WTC11 (cell line): ENCODE results near the gene TMEM117. TPM values are rescaled to one million over a fixed set of nuclear protein-coding genes. Genes with fewer than 3 reads are reported as not detected.
A peak's percentile ranks its signal among the peaks of the same experiment; 100 is the strongest.

Source experiments
- ATAC-seq: fragments of 200-7000 bp; cut with Tn5 transposase; 2 replicates; pipeline ENCODE4 v1.10.0; 2021; ENCODE audit warnings: mild to moderate bottlenecking, moderate library complexity
- CTCF ChIA-PET: fragments of 300-600 bp; sonication (Branson Sonifier 250); formaldehyde crosslinking; loops from one replicate; lab custom pipeline; 2021; ENCODE audit warnings: antibody characterized with exemption; lab: Charles Lee
- POLR2A ChIA-PET: fragments of 350-600 bp; sonication (Branson Sonifier 250); formaldehyde crosslinking; loops from one replicate; lab custom pipeline; 2021; ENCODE audit warnings: antibody characterized with exemption; lab: Charles Lee
- DNase-seq: peaks from one replicate; pipeline ENCODE4 v3.0.0; 2021; ENCODE audit warnings: low spot score
- H3K27ac Mint-ChIP-seq: 2 replicates; pipeline ENCODE4 v1.8.0; 2021; ENCODE audit warnings: mixed read lengths
- H3K27me3 Mint-ChIP-seq: 2 replicates; pipeline ENCODE4 v1.8.0; 2021; ENCODE audit warnings: low read depth, mild to moderate bottlenecking, moderate library complexity, mixed read lengths
- H3K36me3 Mint-ChIP-seq: 2 replicates; pipeline ENCODE4 v1.8.0; 2021; ENCODE audit warnings: mixed read lengths
- H3K4me1 Mint-ChIP-seq: 2 replicates; pipeline ENCODE4 v1.8.0; 2022; ENCODE audit warnings: mixed read lengths
- H3K4me3 Mint-ChIP-seq: 2 replicates; pipeline ENCODE4 v1.8.0; 2021; ENCODE audit warnings: mild to moderate bottlenecking, moderate library complexity, mixed read lengths
- H3K9me3 Mint-ChIP-seq: 2 replicates; pipeline ENCODE4 v1.8.0; 2021; ENCODE audit warnings: mixed read lengths
- AR ChIP-seq: fragments of 250-450 bp; sonication (Bioruptor Pico); IDR thresholded peaks from 2 replicates; pipeline ENCODE4 v1.9.0; 2021; ENCODE audit warnings: mild to moderate bottlenecking
- CREM ChIP-seq: sonication (generic); formaldehyde crosslinking; IDR thresholded peaks from 2 replicates; pipeline ENCODE4 v1.8.1; 2022; ENCODE audit warnings: mild to moderate bottlenecking, missing genetic modification reagents, moderate library complexity
- CTCF ChIP-seq: fragments of 200-600 bp; IDR thresholded peaks from 2 replicates; pipeline ENCODE4 v1.8.0; 2022; ENCODE audit warnings: antibody characterized with exemption
- HMGA2 ChIP-seq: fragments of 250-450 bp; sonication (Bioruptor Pico); IDR thresholded peaks from 2 replicates; pipeline ENCODE4 v1.4.0; 2021; ENCODE audit warnings: mild to moderate bottlenecking, moderate library complexity
- HMGXB4 ChIP-seq: sonication (generic); formaldehyde crosslinking; IDR thresholded peaks from 2 replicates; pipeline ENCODE4 v1.8.1; 2023; ENCODE audit warnings: mild to moderate bottlenecking, moderate library complexity, missing genetic modification reagents
- MAX ChIP-seq: sonication (generic); formaldehyde crosslinking; IDR thresholded peaks from 2 replicates; pipeline ENCODE4 v1.8.0; 2022; ENCODE audit warnings: mild to moderate bottlenecking, missing genetic modification reagents
- NFYB ChIP-seq: sonication (generic); formaldehyde crosslinking; conservative IDR thresholded peaks from 2 replicates; pipeline ENCODE4 v1.8.0; 2022; ENCODE audit warnings: low read depth, missing genetic modification reagents
- RELA ChIP-seq: sonication (generic); formaldehyde crosslinking; IDR thresholded peaks from 2 replicates; pipeline ENCODE4 v1.8.1; 2022; ENCODE audit warnings: missing genetic modification reagents, mild to moderate bottlenecking, borderline replicate concordance
- SOX15 ChIP-seq: fragments of 250-450 bp; sonication (Bioruptor Pico); IDR thresholded peaks from 2 replicates; pipeline ENCODE4 v1.9.0; 2021; ENCODE audit warnings: mild to moderate bottlenecking
- USF1 ChIP-seq: sonication (generic); formaldehyde crosslinking; IDR thresholded peaks from 2 replicates; pipeline ENCODE4 v1.8.0; 2022; ENCODE audit warnings: mild to moderate bottlenecking, missing genetic modification reagents
- ZBTB43 ChIP-seq: sonication (generic); formaldehyde crosslinking; IDR thresholded peaks from 2 replicates; pipeline ENCODE4 v1.8.1; 2023; ENCODE audit warnings: mild to moderate bottlenecking, missing genetic modification reagents
- ZNF121 ChIP-seq: sonication (generic); formaldehyde crosslinking; IDR thresholded peaks from 2 replicates; pipeline ENCODE4 v1.8.0; 2023; ENCODE audit warnings: missing genetic modification reagents
- ZNF138 ChIP-seq: sonication (generic); formaldehyde crosslinking; conservative IDR thresholded peaks from 2 replicates; pipeline ENCODE4 v1.8.1; 2022; ENCODE audit warnings: mild to moderate bottlenecking, moderate library complexity, missing genetic modification reagents
- ZNF671 ChIP-seq: fragments of 250-450 bp; sonication (Bioruptor Pico); IDR thresholded peaks from 2 replicates; pipeline ENCODE4 v1.8.0; 2021; ENCODE audit warnings: mild to moderate bottlenecking
- total RNA-seq: library from RNA; stranded (reverse); gene quantifications from 3 replicates; pipeline ENCODE4 v1.2.3, GENCODE V29; 2021

The TMEM117 gene
- total RNA-seq, 1 experiment from 2014 or later = 1.5 TPM

GRCh38 chr12:44000309-44000952, 164.6 kb downstream of the TMEM117 start:
- peaks cover 7% of the 10 kb centered on the region for H3K9me3 Mint-ChIP-seq
- TF ChIP-seq ZNF671 (CRISPR knock-in tag) (no peak), ZBTB43 (no peak), ZNF138 (no peak), ZNF121 (CRISPR knock-in tag) (0 out of 2 replicates have a peak, but pooled peaks have one; percentile 3), CTCF (peak; percentile 79), USF1 (CRISPR knock-in tag) (no peak)
- peak; percentile 67 for DNase-seq
- H3K27me3 Mint-ChIP-seq = no peaks in the 10 kb centered on the region
- H3K4me3 Mint-ChIP-seq = no peak overlapping the region
- no peak overlapping the region for H3K27ac Mint-ChIP-seq
- no peaks in the 10 kb centered on the region for H3K36me3 Mint-ChIP-seq
- CTCF ChIA-PET = interaction anchor here (0.5 to 2.4 kb wide), 18 partner anchors 11 to 1060 kb away, joined by 3 to 15 read pairs (median 3); no protein-coding TSS in a partner anchor
- ATAC-seq = peak; percentile 100
- POLR2A ChIA-PET = no interaction called here
- H3K4me1 Mint-ChIP-seq = peaks cover 5% of the 10 kb centered on the region

- POLR2A ChIA-PET = no interaction called here
- DNase-seq (no peak), ATAC-seq (no peak)
- CTCF ChIA-PET = no interaction called here
- TF ChIP-seq SOX15 (CRISPR knock-in tag) = no peak
- TF ChIP-seq HMGXB4 = no peak
- no peak for TF ChIP-seq NFYB (CRISPR knock-in tag)
- no peak for TF ChIP-seq HMGA2 (CRISPR knock-in tag)
- no peak for TF ChIP-seq RELA (CRISPR knock-in tag)
- TF ChIP-seq MAX (CRISPR knock-in tag) = no peak
- TF ChIP-seq AR = no peak
- no peak for TF ChIP-seq CREM (CRISPR knock-in tag)
- no peak overlapping the region for H3K27ac Mint-ChIP-seq
- H3K27me3 Mint-ChIP-seq = no peaks in the 10 kb centered on the region
- H3K4me1 Mint-ChIP-seq = peaks cover 5% of the 10 kb centered on the region
- H3K9me3 Mint-ChIP-seq = peaks cover 12% of the 10 kb centered on the region
- 0 out of 2 replicates have a peak, but pooled peaks cover under 1% of the 10 kb centered on the region for H3K36me3 Mint-ChIP-seq
- H3K4me3 Mint-ChIP-seq = no peak overlapping the region
Measured at GRCh38 chr12:44002607-44003006, 166.7 kb downstream of the TMEM117 start.
